GM21619 (cell line): ENCODE measurements around the gene AP3M1.
A peak's percentile ranks its signal among the peaks of the same experiment; 100 is the strongest.

Source experiments
- ATAC-seq: cut with Tn5 transposase; IDR thresholded peaks from one replicate; pipeline ENCODE4 v1.9.1; 2021; ENCODE audit not compliant: unreplicated experiment

The AP3M1 gene

GRCh38 chr10:74117738-74118137, 32.9 kb downstream of the AP3M1 start:
- no peak for ATAC-seq

- ATAC-seq: no peak
Observed at GRCh38 chr10:74114041-74114448, 36.6 kb downstream of the AP3M1 start.

- ATAC-seq: no peak
Observed at GRCh38 chr10:74113546-74113945, 37.1 kb downstream of the AP3M1 start.

- ATAC-seq: no peak
Observed at GRCh38 chr10:74111799-74112198, 38.8 kb downstream of the AP3M1 start.

GRCh38 chr10:74110120-74110519, 40.5 kb downstream of the AP3M1 start:
- no peak for ATAC-seq

- no peak for ATAC-seq
Observed at GRCh38 chr10:74109452-74109851, 41.2 kb downstream of the AP3M1 start.

- no peak for ATAC-seq
Observed at GRCh38 chr10:74107391-74107790, 43.2 kb downstream of the AP3M1 start.

GRCh38 chr10:74104996-74105395, 45.6 kb downstream of the AP3M1 start:
- ATAC-seq: no peak

GRCh38 chr10:74104480-74104879, 46.1 kb downstream of the AP3M1 start:
- ATAC-seq: no peak

- no peak for ATAC-seq
Observed at GRCh38 chr10:74103560-74104258, 46.9 kb downstream of the AP3M1 start.

GRCh38 chr10:74099836-74100235, 50.8 kb downstream of the AP3M1 start:
- ATAC-seq: no peak

GRCh38 chr10:74099420-74099819, 51.2 kb downstream of the AP3M1 start:
- no peak for ATAC-seq

- ATAC-seq: no peak
Observed at GRCh38 chr10:74097776-74098175, 52.9 kb downstream of the AP3M1 start.

- ATAC-seq: peak; percentile 90
Observed at GRCh38 chr10:74096777-74097176, 53.9 kb downstream of the AP3M1 start.

GRCh38 chr10:74094231-74094630, 56.4 kb downstream of the AP3M1 start:
- ATAC-seq: no peak

GRCh38 chr10:74093530-74094164, 57.0 kb downstream of the AP3M1 start:
- ATAC-seq: no peak

GRCh38 chr10:74092372-74092771, 58.3 kb downstream of the AP3M1 start:
- no peak for ATAC-seq

GRCh38 chr10:74088722-74089121, 61.9 kb downstream of the AP3M1 start:
- no peak for ATAC-seq

- no peak for ATAC-seq
Observed at GRCh38 chr10:74086317-74086716, 64.3 kb downstream of the AP3M1 start.

- peak; percentile 82 for ATAC-seq
Observed at GRCh38 chr10:74084955-74085354, 65.7 kb downstream of the AP3M1 start.

GRCh38 chr10:74083304-74083703, 67.3 kb downstream of the AP3M1 start:
- ATAC-seq: no peak

GRCh38 chr10:74081941-74082718, 68.5 kb downstream of the AP3M1 start:
- ATAC-seq: no peak
